ENCODE measurements around the gene CLDN9. TPM values are rescaled to one million over a fixed set of nuclear protein-coding genes. Genes with fewer than 3 reads are reported as not detected.
A peak's percentile ranks its signal among the peaks of the same experiment; 100 is the strongest.

The CLDN9 gene
- total RNA-seq, 1 donor from 2014 or later = 0.39 TPM

DNA sequence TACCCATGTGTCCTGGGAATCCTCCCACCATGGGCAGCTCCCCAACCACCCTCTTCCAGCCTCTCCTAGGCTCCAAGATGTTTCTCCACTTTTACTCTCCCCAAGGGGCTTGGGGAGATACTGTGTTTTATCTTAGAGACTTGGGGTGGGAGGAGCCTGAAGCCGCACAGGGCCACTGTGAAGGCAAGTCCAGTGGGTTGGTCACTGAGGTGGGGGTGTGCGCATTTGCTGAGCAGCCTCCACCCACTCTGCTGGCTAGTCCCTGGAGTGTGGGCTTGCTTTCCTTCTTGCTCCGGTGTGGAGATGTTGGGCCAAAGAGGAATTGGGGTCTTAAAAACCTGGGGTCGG lies 4.1 kb upstream of the CLDN9 start:
- DNase-seq = no peak
- H3K36me3 Mint-ChIP-seq (ENCODE audit: unreplicated experiment) = no peaks in the 10 kb centered on the region
- TF ChIP-seq, protein P1, sequence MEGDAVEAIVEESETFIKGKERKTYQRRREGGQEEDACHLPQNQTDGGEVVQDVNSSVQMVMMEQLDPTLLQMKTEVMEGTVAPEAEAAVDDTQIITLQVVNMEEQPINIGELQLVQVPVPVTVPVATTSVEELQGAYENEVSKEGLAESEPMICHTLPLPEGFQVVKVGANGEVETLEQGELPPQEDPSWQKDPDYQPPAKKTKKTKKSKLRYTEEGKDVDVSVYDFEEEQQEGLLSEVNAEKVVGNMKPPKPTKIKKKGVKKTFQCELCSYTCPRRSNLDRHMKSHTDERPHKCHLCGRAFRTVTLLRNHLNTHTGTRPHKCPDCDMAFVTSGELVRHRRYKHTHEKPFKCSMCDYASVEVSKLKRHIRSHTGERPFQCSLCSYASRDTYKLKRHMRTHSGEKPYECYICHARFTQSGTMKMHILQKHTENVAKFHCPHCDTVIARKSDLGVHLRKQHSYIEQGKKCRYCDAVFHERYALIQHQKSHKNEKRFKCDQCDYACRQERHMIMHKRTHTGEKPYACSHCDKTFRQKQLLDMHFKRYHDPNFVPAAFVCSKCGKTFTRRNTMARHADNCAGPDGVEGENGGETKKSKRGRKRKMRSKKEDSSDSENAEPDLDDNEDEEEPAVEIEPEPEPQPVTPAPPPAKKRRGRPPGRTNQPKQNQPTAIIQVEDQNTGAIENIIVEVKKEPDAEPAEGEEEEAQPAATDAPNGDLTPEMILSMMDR (IDR thresholded peaks at IDR 0.05; ENCODE audit: partially characterized antibody, unreplicated experiment) = no peak
- peaks cover 4% of the 10 kb centered on the region for H3K9me3 Mint-ChIP-seq (ENCODE audit: unreplicated experiment)
- H3K4me3 Mint-ChIP-seq (ENCODE audit: unreplicated experiment) = no peak overlapping the region
- H3K27ac Mint-ChIP-seq (ENCODE audit: unreplicated experiment) = no peak overlapping the region
- peaks cover 2% of the 10 kb centered on the region for H3K4me1 Mint-ChIP-seq (ENCODE audit: low read depth, unreplicated experiment)
- H3K27me3 Mint-ChIP-seq (ENCODE audit: unreplicated experiment) = peaks cover 16% of the 10 kb centered on the region

DNA sequence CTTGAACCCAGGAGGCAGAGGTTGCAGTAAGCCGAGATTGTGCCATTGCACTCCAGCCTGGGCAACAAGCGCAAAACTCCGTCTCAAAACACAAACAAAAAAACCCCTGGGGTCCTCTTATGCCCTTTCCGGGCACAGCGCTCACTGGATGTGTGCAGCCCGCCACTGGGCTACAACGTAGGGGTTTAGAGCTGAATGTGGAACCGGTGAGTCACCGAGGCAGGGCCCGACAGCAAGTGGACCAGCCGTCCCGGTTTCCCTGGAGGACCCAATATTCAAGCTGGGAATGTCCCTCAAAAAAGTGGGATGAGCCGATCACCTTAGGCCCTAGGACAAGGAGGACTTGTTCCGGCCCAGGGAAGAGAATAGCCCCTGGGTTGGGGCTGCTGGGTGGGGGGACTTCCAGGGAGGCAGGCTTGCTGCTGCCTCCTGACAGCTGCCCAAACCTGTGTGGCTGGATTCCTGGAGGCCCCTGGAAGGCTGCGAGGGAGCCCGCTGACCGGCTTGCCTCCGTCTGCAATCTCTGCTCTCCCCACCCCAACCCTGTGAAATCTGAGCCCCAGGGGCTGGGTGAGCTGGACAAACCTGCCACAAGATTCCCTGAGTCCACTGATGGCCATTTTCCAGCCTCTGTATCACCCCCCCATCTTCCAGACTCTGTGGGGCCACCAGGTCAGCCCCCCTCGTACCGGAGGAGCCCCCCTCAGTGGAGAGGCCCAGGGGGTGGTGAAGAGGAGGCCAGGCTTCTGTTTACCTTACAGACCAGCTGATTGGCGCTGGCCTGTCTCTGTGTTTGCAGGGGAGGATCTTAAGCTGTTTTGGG lies 2.9 kb upstream of the CLDN9 start:
- peaks cover 2% of the 10 kb centered on the region for H3K4me1 Mint-ChIP-seq (ENCODE audit: low read depth, unreplicated experiment)
- TF ChIP-seq, protein P1 (IDR thresholded peaks at IDR 0.05; ENCODE audit: partially characterized antibody, unreplicated experiment) = no peak
- H3K27me3 Mint-ChIP-seq (ENCODE audit: unreplicated experiment) = peaks cover 22% of the 10 kb centered on the region
- no peak overlapping the region for H3K27ac Mint-ChIP-seq (ENCODE audit: unreplicated experiment)
- peak; percentile 27 for DNase-seq
- peaks cover 4% of the 10 kb centered on the region for H3K9me3 Mint-ChIP-seq (ENCODE audit: unreplicated experiment)
- no peak overlapping the region for H3K4me3 Mint-ChIP-seq (ENCODE audit: unreplicated experiment)
- H3K36me3 Mint-ChIP-seq (ENCODE audit: unreplicated experiment) = no peaks in the 10 kb centered on the region

DNA sequence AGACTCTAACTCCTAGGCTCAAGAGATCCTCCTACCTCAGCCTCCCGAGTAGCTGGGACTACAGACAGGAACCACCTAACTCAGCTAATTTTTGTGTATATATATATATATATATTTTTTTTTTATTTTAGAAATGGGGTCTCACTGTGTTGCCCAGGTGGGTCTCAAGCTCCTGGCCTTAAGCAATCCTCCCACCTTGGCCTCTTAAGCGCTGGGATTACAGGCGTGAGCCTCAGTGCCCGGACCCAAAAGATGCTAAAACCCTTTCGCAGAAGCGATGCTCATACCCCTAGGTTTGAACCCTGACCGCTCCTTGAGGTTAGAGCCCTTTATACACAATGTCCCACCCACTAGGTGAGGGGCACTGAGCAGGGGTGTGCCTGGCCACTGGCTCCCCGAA lies 2.2 kb upstream of the CLDN9 start:
- H3K27me3 Mint-ChIP-seq (ENCODE audit: unreplicated experiment) = peaks cover 20% of the 10 kb centered on the region
- DNase-seq = no peak
- H3K27ac Mint-ChIP-seq (ENCODE audit: unreplicated experiment) = no peak overlapping the region
- H3K4me3 Mint-ChIP-seq (ENCODE audit: unreplicated experiment) = no peak overlapping the region
- H3K4me1 Mint-ChIP-seq (ENCODE audit: low read depth, unreplicated experiment) = peaks cover 2% of the 10 kb centered on the region
- H3K9me3 Mint-ChIP-seq (ENCODE audit: unreplicated experiment) = peaks cover 4% of the 10 kb centered on the region
- TF ChIP-seq, protein P1 (IDR thresholded peaks at IDR 0.05; ENCODE audit: partially characterized antibody, unreplicated experiment) = no peak
- no peaks in the 10 kb centered on the region for H3K36me3 Mint-ChIP-seq (ENCODE audit: unreplicated experiment)

DNA sequence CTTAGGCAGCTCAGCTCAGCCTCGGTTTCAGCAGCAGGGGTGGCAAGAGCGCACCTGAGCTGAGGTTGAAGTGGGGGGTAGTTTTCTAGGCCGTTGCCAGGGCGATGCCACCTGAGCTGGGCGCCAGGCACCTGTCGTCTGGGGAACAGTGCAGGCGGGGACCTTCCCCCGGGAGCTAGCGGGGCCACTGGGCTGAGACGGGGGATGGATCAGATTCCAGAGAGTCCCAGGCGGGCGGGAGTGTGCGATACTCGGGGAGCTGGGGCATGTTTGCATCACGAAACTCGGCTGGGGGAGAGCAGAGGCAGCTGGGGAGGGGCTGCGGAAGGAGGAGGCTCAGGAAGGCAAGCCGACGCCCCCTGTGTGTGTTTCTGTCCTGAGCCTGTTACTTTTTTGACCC lies 477 bp upstream of the CLDN9 start:
- Mint-ChIP-seq H3K27ac (ENCODE audit: unreplicated experiment) (no peak overlapping the region), H3K9me3 (ENCODE audit: unreplicated experiment) (peaks cover 3% of the 10 kb centered on the region), H3K4me3 (ENCODE audit: unreplicated experiment) (no peak overlapping the region), H3K27me3 (ENCODE audit: unreplicated experiment) (peaks cover 23% of the 10 kb centered on the region), H3K36me3 (ENCODE audit: unreplicated experiment) (no peaks in the 10 kb centered on the region), H3K4me1 (ENCODE audit: low read depth, unreplicated experiment) (peaks cover 2% of the 10 kb centered on the region)
- DNase-seq = peak; percentile 39
- TF ChIP-seq, protein P1 (IDR thresholded peaks at IDR 0.05; ENCODE audit: partially characterized antibody, unreplicated experiment) = no peak

DNA sequence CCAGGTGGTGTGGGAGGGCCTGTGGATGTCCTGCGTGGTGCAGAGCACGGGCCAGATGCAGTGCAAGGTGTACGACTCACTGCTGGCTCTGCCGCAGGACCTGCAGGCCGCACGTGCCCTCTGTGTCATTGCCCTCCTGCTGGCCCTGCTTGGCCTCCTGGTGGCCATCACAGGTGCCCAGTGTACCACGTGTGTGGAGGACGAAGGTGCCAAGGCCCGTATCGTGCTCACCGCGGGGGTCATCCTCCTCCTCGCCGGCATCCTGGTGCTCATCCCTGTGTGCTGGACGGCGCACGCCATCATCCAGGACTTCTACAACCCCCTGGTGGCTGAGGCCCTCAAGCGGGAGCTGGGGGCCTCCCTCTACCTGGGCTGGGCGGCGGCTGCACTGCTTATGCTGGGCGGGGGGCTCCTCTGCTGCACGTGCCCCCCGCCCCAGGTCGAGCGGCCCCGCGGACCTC lies 798 bp downstream of the CLDN9 start:
- no peak for DNase-seq
- Mint-ChIP-seq H3K27me3 (ENCODE audit: unreplicated experiment) (peaks cover 20% of the 10 kb centered on the region), H3K36me3 (ENCODE audit: unreplicated experiment) (no peaks in the 10 kb centered on the region), H3K4me3 (ENCODE audit: unreplicated experiment) (no peak overlapping the region), H3K27ac (ENCODE audit: unreplicated experiment) (no peak overlapping the region), H3K9me3 (ENCODE audit: unreplicated experiment) (peaks cover 3% of the 10 kb centered on the region), H3K4me1 (ENCODE audit: low read depth, unreplicated experiment) (no peaks in the 10 kb centered on the region)
- TF ChIP-seq, protein P1 (IDR thresholded peaks at IDR 0.05; ENCODE audit: partially characterized antibody, unreplicated experiment) = no peak

Measured in glutamatergic neuron (in vitro differentiated cells).